ENCODE results near the gene CEP55.

- TF ChIP-seq, protein P1, sequence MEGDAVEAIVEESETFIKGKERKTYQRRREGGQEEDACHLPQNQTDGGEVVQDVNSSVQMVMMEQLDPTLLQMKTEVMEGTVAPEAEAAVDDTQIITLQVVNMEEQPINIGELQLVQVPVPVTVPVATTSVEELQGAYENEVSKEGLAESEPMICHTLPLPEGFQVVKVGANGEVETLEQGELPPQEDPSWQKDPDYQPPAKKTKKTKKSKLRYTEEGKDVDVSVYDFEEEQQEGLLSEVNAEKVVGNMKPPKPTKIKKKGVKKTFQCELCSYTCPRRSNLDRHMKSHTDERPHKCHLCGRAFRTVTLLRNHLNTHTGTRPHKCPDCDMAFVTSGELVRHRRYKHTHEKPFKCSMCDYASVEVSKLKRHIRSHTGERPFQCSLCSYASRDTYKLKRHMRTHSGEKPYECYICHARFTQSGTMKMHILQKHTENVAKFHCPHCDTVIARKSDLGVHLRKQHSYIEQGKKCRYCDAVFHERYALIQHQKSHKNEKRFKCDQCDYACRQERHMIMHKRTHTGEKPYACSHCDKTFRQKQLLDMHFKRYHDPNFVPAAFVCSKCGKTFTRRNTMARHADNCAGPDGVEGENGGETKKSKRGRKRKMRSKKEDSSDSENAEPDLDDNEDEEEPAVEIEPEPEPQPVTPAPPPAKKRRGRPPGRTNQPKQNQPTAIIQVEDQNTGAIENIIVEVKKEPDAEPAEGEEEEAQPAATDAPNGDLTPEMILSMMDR (IDR thresholded peaks at IDR 0.05; ENCODE audit: low read length), result no peak
- TF ChIP-seq EZH2 (optimal IDR thresholded peaks at IDR 0.05; ENCODE audit: low read depth, low read length) (no peak), EZH2phosphoT487 (IDR thresholded peaks at IDR 0.05; ENCODE audit: low read length) (no peak)
Observed at GRCh38 chr10:93573924-93574323, 77.5 kb downstream of the CEP55 start.

Measured in MM.1S (cell line).